ENCODE results near the gene B3GNT3. TPM values are rescaled to one million over a fixed set of nuclear protein-coding genes. Genes with fewer than 3 reads are reported as not detected.

Gene B3GNT3
- polyA plus RNA-seq, 3 donors: not detected

GRCh38 chr19:17751103-17751911, 43.6 kb upstream of the B3GNT3 start, which contains the start of gene FCHO1:
TSS of gene FCHO1 (plus strand) at chr19:17751477. CDS start at chr19:17755165, 3,688 bp downstream.
- H2AFZ ChIP-seq (ENCODE audit: insufficient read depth, low read depth, low read length, poor library complexity, severe bottlenecking): peak within 1 kb of the TSS; percentile 87
- WGBS (ENCODE audit: insufficient coverage): 1% methylated on average over 14 of the region's 28 CpGs
- intact Hi-C loops (cut with micrococcal nuclease): loop anchor here in 1 of 2 donors (2.0 kb wide), 1 partner anchor 13 kb away; no protein-coding TSS in a partner anchor

More at GRCh38 chr19:17751103-17751911, 43.6 kb upstream of the B3GNT3 start, which contains the start of gene FCHO1:
- TF ChIP-seq CTCF (IDR thresholded peaks at IDR 0.05): no peak
- H3K4me3 Mint-ChIP-seq: peak within 1 kb of the TSS; percentile 80 to 97
- Histone ChIP-seq H3K27me3 (ENCODE audit: control insufficient read depth in 2 of 2, insufficient read depth in 2 of 2, low read length in 2 of 2) (no peaks in the 10 kb centered on the region), H3K4me1 (ENCODE audit: control insufficient read depth in 1 of 2, insufficient read depth in 2 of 2, low read length in 2 of 2) (peaks cover 79 to 92% of the 10 kb centered on the region in 2 donors), H3K27ac (ENCODE audit: low read depth in 1 of 2, low read length in 2 of 2) (peak within 1 kb of the TSS; percentile 90 to 95), H3K4me3 (replicated peaks in 1 of 3; ENCODE audit: low read depth in 2 of 3, low read length in 3 of 3) (peak within 1 kb of the TSS; percentile 25 to 79 (median 48)), H3K79me2 (ENCODE audit: insufficient read depth, low read length) (peaks cover 70% of the 10 kb centered on the region), H3K4me2 (replicated peaks; ENCODE audit: extremely low read depth, low read length, poor library complexity, severe bottlenecking) (peak within 1 kb of the TSS; percentile 89), H3K36me3 (replicated peaks in 1 of 2; ENCODE audit: control insufficient read depth in 1 of 2, insufficient read depth in 2 of 2, low read length in 2 of 2) (peaks cover 7 to 16% of the 10 kb centered on the region in 2 donors), H3K9ac (ENCODE audit: insufficient read depth, low read length, poor library complexity, severe bottlenecking) (peak within 1 kb of the TSS; percentile 83), H4K20me1 (ENCODE audit: insufficient read depth, low read length) (peaks cover 8% of the 10 kb centered on the region), H3K9me3 (replicated peaks in 1 of 2; ENCODE audit: control insufficient read depth in 1 of 2, insufficient read depth in 1 of 2, low read length in 2 of 2) (no peaks in the 10 kb centered on the region)
- peaks cover 0 to 2% (median 1%) of the 10 kb centered on the region in 3 donors for H3K27me3 Mint-ChIP-seq (ENCODE audit: low read depth in 3 of 3)
- H3K4me1 Mint-ChIP-seq: peaks cover 68% of the 10 kb centered on the region
- peak; percentile 71 to 77 (median 75) for DNase-seq
- peak within 1 kb of the TSS; percentile 95 to 99 (median 97) for H3K27ac Mint-ChIP-seq
- peaks cover 18 to 25% of the 10 kb centered on the region in 2 donors for H3K36me3 Mint-ChIP-seq
- no peaks in the 10 kb centered on the region for H3K9me3 Mint-ChIP-seq
